ENCODE data around the gene DOCK11. TPM values are rescaled to one million over a fixed set of nuclear protein-coding genes. Genes with fewer than 3 reads are reported as not detected.

DOCK11 gene
- total RNA-seq, 1 experiment from 2014 or later, result 13.1 TPM

DNA sequence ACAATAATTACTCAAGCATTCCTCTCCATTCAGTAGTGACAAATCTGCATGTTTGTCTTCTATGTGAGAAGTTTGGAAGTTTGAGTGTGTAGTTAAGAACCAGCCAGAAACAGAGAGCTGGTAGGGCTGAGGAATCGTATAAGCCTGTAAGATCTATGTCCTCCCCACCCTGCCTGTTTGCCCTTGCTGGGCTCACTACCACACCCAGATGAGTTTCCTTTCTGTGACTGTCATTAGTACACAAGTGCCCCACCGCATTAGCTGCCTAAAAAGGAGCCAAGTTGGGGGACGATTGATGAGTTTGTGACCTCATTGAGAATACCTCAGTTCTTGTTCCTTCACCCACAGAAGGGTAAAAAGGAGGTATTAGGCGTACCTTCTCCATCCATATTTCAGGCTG, 28.3 kb downstream of the DOCK11 start (continued):
- TF ChIP-seq, protein P1, sequence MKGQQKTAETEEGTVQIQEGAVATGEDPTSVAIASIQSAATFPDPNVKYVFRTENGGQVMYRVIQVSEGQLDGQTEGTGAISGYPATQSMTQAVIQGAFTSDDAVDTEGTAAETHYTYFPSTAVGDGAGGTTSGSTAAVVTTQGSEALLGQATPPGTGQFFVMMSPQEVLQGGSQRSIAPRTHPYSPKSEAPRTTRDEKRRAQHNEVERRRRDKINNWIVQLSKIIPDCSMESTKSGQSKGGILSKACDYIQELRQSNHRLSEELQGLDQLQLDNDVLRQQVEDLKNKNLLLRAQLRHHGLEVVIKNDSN (CRISPR knock-in tag; IDR thresholded peaks at IDR 0.05), result no peak
- TF ChIP-seq CREM (CRISPR knock-in tag; IDR thresholded peaks at IDR 0.05), result no peak
- TF ChIP-seq, protein P2, sequence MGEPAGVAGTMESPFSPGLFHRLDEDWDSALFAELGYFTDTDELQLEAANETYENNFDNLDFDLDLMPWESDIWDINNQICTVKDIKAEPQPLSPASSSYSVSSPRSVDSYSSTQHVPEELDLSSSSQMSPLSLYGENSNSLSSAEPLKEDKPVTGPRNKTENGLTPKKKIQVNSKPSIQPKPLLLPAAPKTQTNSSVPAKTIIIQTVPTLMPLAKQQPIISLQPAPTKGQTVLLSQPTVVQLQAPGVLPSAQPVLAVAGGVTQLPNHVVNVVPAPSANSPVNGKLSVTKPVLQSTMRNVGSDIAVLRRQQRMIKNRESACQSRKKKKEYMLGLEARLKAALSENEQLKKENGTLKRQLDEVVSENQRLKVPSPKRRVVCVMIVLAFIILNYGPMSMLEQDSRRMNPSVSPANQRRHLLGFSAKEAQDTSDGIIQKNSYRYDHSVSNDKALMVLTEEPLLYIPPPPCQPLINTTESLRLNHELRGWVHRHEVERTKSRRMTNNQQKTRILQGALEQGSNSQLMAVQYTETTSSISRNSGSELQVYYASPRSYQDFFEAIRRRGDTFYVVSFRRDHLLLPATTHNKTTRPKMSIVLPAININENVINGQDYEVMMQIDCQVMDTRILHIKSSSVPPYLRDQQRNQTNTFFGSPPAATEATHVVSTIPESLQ (CRISPR knock-in tag; IDR thresholded peaks at IDR 0.05), result no peak
- no peak for TF ChIP-seq NFE2L1 (CRISPR knock-in tag; IDR thresholded peaks at IDR 0.05)
- TF ChIP-seq CBFB (CRISPR knock-in tag; IDR thresholded peaks at IDR 0.05; ENCODE audit: low read depth), result no peak
- no peak for TF ChIP-seq EMX1 (CRISPR knock-in tag; IDR thresholded peaks at IDR 0.05)
- no peak for TF ChIP-seq NR2C2 (CRISPR knock-in tag; IDR thresholded peaks at IDR 0.05)
- TF ChIP-seq ZNF138 (CRISPR knock-in tag; conservative IDR thresholded peaks at IDR 0.05), result no peak
- TF ChIP-seq ZNF219 (CRISPR knock-in tag; IDR thresholded peaks at IDR 0.05; ENCODE audit: borderline replicate concordance), result no peak
- TF ChIP-seq TEAD4 (CRISPR knock-in tag; IDR thresholded peaks at IDR 0.05), result no peak
- TF ChIP-seq, protein P3, sequence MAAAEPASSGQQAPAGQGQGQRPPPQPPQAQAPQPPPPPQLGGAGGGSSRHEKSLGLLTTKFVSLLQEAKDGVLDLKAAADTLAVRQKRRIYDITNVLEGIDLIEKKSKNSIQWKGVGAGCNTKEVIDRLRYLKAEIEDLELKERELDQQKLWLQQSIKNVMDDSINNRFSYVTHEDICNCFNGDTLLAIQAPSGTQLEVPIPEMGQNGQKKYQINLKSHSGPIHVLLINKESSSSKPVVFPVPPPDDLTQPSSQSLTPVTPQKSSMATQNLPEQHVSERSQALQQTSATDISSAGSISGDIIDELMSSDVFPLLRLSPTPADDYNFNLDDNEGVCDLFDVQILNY (CRISPR knock-in tag; IDR thresholded peaks at IDR 0.05), result no peak
- no peak for TF ChIP-seq SOX15 (CRISPR knock-in tag; IDR thresholded peaks at IDR 0.05)

DNA sequence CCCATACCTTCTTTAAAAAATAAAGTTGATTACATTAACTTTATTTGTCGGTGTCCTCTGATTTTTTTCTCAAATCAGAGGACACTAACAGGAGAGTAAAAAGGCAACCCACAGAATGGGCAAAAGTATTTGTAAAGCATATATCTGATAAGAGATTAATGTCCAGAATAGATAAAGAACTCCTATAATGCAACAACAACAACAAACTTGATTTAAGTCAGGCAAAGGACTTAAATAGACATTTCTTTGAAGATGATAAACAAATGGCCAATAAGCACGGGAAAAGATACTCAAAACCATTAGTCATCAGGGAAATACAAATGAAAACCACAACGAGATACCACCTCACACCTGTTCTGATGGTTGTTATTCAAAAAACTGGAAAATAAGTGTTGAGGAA, 28.7 kb downstream of the DOCK11 start:
- TF ChIP-seq, protein P4, sequence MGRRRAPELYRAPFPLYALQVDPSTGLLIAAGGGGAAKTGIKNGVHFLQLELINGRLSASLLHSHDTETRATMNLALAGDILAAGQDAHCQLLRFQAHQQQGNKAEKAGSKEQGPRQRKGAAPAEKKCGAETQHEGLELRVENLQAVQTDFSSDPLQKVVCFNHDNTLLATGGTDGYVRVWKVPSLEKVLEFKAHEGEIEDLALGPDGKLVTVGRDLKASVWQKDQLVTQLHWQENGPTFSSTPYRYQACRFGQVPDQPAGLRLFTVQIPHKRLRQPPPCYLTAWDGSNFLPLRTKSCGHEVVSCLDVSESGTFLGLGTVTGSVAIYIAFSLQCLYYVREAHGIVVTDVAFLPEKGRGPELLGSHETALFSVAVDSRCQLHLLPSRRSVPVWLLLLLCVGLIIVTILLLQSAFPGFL (CRISPR knock-in tag; IDR thresholded peaks at IDR 0.05; ENCODE audit: borderline replicate concordance), result no peak
- no peak for TF ChIP-seq ZNF121 (CRISPR knock-in tag; IDR thresholded peaks at IDR 0.05)
- no peak for TF ChIP-seq MXD4 (CRISPR knock-in tag; IDR thresholded peaks at IDR 0.05; ENCODE audit: borderline replicate concordance)
- TF ChIP-seq, protein P5, sequence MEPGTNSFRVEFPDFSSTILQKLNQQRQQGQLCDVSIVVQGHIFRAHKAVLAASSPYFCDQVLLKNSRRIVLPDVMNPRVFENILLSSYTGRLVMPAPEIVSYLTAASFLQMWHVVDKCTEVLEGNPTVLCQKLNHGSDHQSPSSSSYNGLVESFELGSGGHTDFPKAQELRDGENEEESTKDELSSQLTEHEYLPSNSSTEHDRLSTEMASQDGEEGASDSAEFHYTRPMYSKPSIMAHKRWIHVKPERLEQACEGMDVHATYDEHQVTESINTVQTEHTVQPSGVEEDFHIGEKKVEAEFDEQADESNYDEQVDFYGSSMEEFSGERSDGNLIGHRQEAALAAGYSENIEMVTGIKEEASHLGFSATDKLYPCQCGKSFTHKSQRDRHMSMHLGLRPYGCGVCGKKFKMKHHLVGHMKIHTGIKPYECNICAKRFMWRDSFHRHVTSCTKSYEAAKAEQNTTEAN (CRISPR knock-in tag; IDR thresholded peaks at IDR 0.05), result no peak
- TF ChIP-seq CREB1 (CRISPR knock-in tag; IDR thresholded peaks at IDR 0.05), result no peak
- TF ChIP-seq, protein P6, sequence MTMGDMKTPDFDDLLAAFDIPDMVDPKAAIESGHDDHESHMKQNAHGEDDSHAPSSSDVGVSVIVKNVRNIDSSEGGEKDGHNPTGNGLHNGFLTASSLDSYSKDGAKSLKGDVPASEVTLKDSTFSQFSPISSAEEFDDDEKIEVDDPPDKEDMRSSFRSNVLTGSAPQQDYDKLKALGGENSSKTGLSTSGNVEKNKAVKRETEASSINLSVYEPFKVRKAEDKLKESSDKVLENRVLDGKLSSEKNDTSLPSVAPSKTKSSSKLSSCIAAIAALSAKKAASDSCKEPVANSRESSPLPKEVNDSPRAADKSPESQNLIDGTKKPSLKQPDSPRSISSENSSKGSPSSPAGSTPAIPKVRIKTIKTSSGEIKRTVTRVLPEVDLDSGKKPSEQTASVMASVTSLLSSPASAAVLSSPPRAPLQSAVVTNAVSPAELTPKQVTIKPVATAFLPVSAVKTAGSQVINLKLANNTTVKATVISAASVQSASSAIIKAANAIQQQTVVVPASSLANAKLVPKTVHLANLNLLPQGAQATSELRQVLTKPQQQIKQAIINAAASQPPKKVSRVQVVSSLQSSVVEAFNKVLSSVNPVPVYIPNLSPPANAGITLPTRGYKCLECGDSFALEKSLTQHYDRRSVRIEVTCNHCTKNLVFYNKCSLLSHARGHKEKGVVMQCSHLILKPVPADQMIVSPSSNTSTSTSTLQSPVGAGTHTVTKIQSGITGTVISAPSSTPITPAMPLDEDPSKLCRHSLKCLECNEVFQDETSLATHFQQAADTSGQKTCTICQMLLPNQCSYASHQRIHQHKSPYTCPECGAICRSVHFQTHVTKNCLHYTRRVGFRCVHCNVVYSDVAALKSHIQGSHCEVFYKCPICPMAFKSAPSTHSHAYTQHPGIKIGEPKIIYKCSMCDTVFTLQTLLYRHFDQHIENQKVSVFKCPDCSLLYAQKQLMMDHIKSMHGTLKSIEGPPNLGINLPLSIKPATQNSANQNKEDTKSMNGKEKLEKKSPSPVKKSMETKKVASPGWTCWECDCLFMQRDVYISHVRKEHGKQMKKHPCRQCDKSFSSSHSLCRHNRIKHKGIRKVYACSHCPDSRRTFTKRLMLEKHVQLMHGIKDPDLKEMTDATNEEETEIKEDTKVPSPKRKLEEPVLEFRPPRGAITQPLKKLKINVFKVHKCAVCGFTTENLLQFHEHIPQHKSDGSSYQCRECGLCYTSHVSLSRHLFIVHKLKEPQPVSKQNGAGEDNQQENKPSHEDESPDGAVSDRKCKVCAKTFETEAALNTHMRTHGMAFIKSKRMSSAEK (CRISPR knock-in tag; IDR thresholded peaks at IDR 0.05; ENCODE audit: borderline replicate concordance), result no peak
- no peak for TF ChIP-seq CREM (CRISPR knock-in tag; IDR thresholded peaks at IDR 0.05)
- ATAC-seq, result no peak
- ChIA-PET CTCF (no interaction called here), POLR2A (no interaction called here)
- Mint-ChIP-seq H3K27ac (no peak overlapping the region), H3K4me3 (no peak overlapping the region), H3K4me1 (peaks cover 26% of the 10 kb centered on the region), H3K27me3 (ENCODE audit: low read depth) (no peaks in the 10 kb centered on the region), H3K9me3 (peaks cover 4% of the 10 kb centered on the region; the same call in 1 of the 2 replicates), H3K36me3 (no peaks in the 10 kb centered on the region)
- DNase-seq (ENCODE audit: low spot score), result no peak
